GM21786 (cell line): ENCODE results near the gene TESK2.
"Not testable (repeated sequence)": the region's sequence is repeated elsewhere in the genome, so short reads cannot be mapped to it uniquely, and the experiment has no call there.

ENCODE experiments used
- ATAC-seq: cut with Tn5 transposase; IDR thresholded peaks from one replicate; pipeline ENCODE4 v1.9.1; 2021; ENCODE audit not compliant: unreplicated experiment

TESK2 gene

DNA sequence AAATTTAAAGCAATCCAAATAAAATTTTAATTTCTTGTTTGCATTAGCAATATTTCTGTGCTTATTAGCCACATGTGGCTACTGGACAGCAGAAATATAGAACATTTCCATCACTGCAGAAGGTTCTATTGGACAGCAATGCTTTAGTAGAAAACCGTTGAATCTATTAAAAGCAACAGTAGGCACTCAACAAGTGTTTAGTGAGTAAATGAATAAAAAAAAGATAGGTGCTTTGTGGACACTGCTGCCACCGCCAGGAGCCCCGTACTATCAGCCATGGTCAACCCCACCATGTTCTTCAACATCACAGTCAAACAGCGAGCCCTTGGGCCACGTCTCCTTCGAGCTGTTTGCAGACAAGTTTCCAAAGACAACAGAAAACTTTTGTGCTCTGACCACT, 76.2 kb downstream of the TESK2 start:
- ATAC-seq: no peak

DNA sequence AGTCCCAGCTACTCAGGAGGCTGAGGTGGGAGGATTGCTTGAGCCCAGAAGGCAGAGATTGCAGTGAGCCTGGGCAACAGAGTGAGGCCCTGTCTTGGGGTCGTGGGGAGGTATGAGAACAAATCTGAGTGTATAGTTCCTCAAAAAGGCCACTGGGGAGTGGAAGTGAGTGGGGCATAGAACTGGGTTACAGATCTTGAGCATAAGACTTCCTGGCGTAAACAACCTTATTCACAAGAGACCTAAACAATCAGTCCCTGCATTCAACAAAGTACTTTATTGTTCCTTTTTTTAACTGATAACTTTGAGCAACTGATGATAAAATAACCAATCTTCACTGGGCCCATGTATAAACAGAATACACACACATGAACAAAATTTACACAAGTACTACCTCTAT, 78.1 kb downstream of the TESK2 start:
- no peak for ATAC-seq

DNA sequence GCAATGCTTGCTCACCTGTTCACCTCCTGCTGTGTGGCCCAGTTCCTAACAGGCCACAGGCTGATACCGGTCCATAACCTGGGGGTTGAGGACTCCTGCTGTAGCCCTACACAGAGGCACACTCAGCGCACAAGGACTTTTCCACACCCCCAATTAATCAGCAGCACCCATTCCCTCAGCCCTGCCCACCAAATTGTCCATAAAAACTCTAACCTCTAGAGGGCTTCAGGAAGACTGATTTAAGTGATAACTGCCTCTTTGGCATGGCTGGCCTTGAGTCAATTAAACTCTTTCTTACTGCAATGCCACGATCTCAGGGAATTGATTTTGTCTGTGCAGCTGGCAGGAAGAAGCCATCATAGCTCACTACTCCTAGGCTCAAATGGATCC, 79.5 kb downstream of the TESK2 start:
- ATAC-seq: no peak

DNA sequence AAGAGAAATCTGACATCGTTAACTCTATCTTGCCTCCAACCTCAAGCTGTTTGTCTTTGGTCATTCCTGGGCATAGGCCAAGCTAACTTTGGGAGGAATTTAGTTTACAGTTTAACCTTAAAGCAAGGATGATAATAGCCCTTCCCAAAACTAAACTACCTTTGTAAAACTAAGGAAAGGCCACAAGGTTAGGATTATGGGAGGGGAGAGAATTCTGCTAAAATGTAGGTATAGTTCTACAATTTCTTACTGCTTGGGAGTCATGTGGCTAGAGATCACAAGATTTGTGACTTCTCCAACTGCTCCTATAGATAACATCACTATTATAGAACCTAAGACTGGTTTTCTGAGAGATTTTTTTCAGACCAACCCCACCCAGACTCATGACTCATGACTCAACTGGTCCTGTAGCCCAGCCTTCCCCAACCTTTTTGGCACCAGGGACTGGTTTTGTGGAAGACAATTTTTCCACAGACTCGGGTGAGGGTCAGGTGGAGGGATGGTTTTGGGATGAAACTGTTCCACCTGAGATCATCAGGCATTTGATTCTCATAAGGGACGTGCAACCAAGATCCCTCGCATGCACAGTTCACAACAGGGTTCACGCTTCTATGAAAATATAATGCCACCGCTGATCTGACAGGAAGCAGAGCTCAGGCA, 80.0 kb downstream of the TESK2 start:
- ATAC-seq: no peak

DNA sequence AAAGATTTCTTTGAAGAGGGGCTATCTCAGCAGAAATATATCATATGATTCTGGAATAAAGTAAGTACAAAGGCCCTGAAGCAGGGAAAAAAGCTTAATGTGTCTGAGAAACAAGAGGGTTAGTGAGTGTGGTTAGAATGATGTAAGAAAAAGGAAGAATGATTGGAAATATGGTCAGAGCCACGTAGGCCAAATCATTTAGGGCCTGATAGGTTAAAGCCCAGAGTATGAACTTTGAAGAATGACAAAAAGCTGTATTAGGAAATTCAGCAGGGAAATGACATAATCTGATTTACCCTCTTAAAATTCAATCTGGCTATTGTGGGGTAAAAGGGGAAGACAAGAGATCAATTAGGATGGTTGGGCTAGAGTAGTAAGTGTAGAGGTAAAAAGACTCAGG, 81.7 kb downstream of the TESK2 start:
- ATAC-seq: no peak

DNA sequence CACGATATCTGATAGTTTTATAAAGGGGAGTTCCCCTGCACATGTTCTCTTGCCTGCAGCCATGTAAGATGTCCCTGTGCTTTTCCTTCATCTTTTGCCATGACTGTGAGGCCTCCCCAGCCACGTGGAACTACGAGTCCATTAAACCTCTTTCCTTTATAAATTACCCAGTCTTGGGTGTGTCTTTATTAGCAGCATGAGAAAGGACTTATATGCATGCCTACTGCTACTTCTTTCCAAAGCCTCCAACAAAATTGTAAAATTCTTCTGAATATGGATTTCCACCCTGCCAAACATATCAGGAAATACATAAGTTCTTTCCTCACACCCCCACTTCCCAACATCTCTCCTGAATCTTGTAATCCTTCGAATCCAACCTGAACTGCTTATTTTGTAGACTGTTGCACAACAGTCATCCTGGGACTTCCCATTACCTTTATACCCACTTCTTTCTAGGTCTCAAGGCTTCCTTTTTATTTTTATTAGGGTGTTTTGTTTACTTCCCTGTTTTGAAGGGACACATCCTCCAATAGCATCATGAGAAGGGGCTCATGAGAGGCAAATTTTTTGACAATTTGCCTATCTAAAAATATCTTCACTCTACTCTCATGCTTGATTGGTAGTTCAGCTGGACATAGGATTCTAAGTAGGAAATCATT, 83.2 kb downstream of the TESK2 start:
- no peak for ATAC-seq

DNA sequence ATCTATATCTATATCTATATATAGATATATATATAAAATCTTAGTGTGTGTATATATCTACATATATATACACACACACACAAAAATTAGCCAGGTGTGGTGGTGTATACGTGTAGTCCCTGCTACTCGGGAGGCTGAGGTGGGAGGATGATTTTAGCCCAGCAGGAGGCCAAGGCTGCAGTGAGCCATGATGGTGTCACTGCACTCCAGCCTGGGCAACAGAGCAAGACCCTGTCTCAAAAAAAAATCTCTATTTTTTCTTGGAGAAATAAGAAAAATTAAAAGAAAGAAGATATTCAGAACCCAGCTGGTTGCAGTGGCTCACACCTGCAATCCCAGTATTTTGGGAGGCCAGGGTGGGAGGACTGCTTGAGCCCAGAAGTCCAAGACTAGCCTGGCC, 85.3 kb downstream of the TESK2 start:
- no peak for ATAC-seq

DNA sequence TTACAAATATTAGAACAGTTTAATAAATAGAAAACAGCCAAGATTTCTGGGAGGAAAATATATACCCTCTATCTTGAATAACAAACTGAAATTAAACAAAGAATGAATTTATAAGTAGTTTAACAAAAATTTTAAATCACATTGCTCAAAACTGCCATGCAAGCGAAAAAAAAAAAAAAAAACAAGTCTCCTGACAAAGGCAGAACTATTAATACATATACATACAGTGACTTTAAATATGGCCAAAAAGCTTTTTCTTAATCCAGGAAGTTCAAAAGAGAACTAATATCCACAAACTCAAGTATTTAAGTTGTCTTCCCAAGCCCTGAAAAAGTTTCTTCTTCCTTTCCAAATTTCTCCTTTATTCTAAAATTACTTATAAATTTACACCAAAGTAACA, 87.2 kb downstream of the TESK2 start:
- ATAC-seq: no peak

DNA sequence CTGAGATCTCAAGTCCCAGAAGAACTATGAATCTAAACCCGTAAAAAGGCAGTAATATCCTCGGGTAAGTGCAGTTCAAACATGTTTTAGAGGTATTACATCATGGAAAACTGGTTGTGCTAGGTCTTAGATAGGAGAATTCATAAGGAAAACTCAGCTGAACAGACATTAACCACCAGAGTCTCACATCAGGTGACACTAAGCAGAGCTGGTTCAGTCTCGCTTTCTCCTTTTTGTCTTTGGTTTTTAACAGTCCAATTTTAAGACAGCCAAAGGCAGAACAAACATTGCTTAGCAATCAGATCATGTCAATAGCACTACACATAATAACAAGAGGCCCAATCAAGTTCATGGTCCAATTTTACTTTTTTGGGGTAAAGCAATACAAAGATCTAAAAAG, 87.7 kb downstream of the TESK2 start:
- ATAC-seq: no peak

DNA sequence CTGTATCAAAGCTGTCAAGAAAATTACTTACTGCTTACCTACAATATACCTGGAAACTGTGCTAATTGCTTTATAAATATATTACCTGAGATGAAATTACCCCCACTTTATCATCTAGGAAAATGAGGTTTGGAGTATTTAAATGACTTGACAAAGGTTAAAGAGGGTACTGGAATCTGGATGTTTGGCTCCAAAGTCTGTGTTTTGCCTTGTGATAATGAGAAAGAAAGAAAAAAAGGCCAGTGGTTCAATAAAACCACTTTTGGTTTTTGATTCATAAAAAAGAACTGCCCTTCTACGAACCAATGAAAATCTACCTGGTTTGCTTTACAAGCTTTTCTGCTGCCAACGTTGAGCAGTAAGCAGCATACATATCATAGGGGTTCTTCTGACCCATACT, 89.4 kb downstream of the TESK2 start:
- no peak for ATAC-seq

DNA sequence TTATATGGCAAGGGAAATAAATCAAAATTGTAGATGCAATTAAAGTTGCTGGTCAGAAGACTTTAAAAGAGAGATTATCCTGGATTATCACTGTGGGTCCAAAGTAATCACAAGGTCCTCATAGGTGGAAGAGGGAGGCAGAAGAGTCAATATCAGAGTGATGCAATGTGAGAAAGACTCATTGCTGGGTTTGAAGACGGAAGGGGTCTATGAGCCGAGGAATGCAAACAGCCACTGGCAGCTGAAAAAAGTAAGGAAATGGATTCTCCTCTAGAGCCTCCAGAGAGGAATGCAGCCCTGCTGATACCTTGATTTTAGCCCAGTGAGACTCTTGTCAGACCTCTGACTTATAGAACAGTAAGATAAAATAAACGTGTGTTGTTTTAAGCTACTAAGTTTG, 90.9 kb downstream of the TESK2 start:
- no peak for ATAC-seq

DNA sequence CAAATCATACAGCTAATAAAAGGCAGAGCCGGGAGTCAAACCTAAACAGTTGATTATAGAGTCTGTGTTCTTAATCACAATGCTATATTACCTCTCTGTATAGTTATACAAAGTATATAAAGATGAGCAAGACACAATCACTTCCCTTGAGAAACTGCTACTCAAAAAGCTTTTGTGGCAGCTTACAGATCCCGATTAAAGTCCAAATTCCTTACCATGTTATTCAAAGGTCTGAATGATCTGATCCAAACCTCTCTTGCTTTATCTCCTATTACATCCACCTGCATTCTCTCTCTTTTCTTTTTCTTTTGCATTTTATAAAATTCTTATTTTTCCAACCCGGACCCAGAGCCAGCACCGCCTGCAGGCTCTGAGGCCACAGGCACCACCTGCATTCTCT, 93.7 kb downstream of the TESK2 start:
- no peak for ATAC-seq

DNA sequence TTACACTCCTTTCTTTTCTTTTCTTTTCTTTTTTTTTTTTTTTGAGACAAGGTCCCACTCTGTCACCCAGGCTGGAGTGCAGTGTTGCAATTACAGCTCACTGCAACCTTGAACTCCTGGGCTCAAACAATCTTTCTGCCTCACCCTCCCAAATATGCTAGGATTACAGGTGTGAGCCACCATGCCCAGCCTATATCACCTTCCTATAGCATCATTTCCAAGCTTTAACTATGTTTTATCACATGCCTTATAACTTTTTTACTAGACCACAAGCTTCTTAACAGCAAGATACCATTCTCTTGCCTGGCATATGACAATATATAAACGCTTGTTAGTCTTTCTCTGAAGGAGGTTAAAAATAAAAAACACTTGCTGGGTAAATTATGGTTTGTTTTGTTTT, 95.4 kb downstream of the TESK2 start:
- ATAC-seq: no peak

DNA sequence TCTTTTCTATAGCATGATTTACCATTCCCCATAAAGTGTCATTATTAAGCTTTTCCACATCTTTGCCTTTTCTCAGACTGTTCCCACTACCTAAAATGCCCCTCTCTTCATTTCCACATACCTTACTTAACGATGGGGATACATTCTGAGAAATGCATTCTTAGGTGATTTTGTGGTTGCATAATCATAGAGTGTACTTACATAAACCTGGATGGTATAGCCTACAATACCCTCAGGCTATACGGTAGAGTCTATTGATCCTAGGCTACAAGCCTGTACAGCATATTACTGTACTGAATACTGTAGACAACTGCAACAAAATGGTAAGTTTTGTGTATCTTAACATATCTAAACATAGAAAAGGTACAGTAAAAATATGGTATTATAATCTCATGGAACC, 95.9 kb downstream of the TESK2 start:
- no peak for ATAC-seq

DNA sequence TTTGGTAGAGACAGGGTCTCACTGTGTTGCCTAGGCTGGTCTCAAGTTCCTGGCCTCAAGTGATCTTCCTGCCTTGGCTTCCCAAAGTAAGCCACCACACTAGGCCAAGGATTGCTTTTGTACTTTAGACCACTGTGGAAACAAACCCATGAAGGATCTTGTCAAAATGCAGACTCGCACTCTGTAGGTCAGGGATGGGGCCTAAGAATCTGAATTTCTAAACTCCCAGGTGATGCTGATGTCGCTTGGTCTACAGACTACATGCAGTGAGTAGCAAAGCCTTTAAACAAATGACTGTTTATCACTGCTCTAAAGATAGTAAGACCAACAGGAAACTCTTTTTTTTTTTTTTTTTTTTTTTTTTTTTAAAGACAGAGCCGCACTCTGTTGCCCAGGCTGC, 96.6 kb downstream of the TESK2 start:
- ATAC-seq: peak; percentile 72

DNA sequence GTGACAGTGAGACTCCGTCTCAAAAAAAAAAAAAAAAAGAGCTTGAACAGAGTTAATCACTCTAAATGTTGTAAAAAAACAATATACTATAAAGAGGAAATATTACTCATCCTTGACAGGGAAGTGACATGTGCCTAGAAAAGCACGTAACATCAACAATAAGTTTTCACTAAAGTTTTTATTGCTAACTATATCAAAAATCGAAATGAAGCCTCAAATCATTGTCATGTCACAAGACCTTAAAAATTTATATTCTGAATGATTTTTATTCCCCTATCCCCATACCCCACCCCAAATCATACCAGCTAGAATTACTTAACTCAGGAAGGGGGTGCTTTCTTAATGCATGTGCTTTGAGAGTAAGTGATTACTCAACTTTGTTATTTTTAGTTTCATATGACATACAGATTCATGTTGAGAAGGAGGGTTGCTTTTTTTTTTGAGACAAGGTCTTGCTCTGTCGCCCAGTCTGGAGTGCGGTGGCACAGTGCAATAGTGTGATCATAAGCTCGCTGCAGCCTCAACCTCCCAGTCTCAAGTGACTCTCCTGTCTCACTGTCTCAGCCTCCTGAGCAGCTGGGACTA, 97.2 kb downstream of the TESK2 start:
- ATAC-seq: peak; percentile 63

DNA sequence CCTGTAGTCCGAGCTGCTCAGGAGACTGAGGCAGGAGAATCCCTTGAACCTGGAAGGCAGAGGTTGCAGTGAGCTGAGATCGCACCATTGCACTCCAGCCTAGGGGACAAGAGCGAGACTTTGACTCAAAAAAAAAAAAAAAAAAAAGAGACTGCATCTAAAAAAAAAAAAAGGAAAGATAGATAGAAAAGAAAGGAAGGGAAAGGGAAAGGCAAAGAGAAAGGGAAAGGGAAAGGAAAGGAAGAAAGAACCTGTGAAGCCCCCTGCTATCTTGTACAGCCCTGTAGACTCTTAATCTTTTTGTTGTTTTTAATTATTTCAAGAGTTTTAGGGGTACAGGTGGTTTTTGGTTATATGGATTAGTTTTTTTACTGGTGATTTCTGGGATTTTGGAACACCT, 104.7 kb downstream of the TESK2 start:
- no peak for ATAC-seq

DNA sequence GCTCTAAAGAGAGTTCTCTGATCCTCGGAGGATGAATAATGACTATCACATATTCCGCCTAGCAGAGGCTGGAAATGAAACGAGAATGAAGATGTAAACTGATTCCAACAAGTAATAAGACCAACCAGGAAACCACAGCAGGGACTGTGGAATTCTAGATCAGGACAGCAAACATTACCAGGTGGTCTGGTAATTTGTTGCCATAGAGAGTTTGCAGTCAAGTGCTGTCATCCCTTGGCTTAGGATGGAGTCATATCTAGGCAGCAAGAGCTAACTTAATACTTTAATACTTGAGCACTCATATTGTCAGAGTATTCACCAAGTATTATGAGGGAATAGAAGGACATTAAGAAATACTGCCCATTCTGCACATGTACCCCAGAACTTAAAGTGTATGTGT, 105.7 kb downstream of the TESK2 start:
- no peak for ATAC-seq

DNA sequence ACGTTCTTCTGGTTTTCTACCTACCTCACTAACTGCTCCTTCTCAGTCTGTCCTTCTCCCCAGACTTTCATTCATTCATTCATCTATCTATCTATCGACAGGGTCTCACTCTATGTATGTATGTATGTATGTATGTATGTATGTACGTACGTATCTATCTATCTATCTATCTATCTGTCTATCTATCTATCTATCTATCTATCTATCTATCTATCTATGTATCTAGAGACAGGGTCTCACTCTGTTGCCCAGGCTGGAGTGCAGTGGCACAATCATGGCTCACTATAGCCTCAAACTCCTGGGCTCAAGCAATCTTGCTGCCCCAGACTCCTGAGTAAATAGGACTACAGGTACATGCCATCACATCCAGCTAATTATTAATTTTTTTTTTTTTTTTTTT, 106.8 kb downstream of the TESK2 start:
- ATAC-seq: not testable (repeated sequence)

DNA sequence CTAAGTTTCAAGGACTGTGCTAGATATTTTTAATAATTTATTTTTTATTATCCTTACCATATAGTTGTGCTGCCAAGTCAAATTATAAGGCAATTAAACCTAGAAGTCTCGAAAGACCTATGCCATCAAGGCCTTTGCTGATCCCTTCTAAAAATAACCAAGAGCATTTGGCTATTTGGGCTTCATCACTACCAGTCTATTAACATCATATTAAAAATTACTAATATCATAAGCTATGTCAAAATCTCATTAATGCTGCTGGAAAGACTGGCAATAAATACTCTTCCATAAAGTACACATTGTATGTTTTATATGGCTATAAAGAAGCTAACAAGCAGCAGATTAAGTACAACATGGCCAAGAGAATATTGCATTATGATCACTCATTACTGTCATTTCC, 107.8 kb downstream of the TESK2 start:
- no peak for ATAC-seq

DNA sequence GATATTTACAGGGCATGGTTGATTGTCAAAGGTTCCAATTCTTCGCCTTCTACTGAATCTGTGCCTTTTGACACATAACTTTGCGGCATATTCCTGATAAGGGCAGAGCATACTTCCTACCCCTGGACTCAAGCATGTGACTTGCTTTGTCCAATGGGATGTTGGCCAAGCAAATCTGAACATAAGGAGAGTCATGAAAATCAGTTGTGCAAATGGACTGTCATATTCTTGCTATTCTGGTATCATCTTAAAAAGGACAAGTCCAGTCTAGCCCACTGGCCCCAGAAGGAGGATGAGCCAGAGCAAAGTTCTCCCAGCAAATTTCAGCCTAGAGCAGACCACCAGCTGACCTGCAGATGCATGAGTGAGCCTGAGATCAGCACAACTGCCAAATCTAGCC, 109.7 kb downstream of the TESK2 start:
- ATAC-seq: no peak

DNA sequence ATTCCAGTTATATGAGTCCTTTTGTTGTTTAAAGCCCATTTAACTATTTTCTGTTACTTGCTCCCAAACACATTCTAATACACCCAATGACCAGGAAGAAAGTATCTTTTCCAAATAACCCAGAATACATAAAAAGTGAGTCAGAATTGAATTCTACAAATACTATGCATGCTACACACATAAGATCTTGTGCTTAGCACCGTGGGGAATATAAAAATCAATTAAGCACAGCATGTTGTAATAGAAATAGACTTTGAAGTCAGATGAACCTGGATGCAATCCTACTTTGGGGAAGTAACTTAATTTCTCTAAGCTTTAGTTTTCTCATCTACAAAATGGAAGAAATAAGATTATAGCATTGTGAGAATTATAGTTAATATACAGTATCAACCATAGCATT, 110.2 kb downstream of the TESK2 start:
- no peak for ATAC-seq

DNA sequence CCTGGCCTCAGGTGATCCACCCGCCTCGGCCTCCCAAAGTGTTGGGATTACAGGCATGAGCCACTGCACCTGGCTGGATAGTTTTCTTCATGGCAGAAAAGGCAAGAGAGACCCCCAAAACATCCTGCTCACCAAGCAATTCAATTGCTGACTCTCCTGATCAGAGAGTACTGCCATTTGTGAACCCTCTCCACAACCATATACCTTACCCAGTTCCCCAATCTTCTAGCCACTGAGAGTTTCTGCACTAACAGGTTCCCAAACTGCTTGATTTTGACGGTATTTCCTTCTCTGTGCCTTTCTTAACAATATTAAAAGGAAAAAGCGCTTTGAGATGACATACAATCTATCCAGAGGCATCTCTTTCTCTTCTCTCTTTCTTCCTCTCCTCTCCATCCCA, 110.8 kb downstream of the TESK2 start:
- no peak for ATAC-seq
